Activated gamma-delta T cell treated with anti-CD3 and anti-CD28 coated beads, Interleukin-2, amount 50 U/mL, for 16 hours (primary cell): ENCODE data around the gene TES.
A peak's percentile ranks its signal among the peaks of the same experiment; 100 is the strongest.

Source experiments
- DNase-seq: peaks from one replicate; pipeline ENCODE4 v3.0.0-alpha.2; 2020; ENCODE audit warnings: low read depth

The TES gene

DNA sequence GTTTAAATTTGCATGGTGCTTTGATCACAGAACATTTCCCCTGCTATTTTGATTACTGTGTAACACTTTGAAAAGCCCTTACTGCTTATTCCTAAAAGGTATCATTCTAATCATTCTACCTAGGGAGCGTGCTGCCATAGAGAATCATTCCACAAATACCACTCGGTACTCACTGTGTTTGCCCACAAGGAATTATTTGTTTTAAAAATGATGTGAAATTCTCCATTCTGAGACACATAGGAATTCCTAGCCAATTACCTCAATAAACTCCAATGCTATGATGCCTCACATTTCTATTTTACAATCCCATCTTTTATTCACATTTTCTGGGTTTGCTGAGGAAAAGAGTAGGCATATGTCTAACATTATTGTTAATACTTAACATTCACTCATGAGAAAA, 16.2 kb upstream of the TES start:
- no peak for DNase-seq

DNA sequence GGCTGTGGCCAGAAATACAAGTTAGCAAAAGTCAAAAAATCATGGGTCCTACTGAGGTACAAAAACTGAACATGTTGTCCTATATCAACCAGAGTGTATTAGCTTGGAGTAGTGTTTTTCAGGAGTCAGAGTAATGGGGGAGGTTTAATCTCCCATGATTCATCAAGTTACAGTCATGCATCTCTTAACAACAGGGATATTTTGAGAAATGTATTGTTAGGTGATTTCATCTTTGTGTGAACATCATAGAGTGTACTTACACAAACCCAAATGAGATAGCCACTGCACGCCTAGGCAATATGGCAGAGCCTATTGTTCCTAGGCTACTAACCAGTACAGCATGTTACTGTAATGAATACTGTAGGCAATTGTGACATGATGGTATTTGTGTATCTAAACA, 14.9 kb upstream of the TES start:
- no peak for DNase-seq

DNA sequence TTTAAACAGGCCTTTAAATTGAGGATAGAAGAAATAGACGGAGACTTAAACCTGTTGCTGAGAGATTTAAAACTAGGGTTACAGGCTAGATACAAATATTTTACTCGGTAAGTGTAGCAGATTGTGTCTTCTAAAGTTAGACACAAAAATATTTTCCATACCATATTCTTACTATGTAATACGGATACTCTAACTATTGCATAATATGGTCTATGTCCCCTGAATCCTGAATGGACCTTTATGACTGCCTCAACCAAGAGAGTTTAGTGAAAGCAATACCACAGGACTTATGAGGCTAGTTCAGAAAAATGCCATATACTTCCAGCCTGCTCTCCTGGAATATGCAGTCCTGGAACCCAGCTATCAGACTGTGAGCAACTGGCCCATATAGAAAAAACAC, 13.4 kb upstream of the TES start:
- no peak for DNase-seq

DNA sequence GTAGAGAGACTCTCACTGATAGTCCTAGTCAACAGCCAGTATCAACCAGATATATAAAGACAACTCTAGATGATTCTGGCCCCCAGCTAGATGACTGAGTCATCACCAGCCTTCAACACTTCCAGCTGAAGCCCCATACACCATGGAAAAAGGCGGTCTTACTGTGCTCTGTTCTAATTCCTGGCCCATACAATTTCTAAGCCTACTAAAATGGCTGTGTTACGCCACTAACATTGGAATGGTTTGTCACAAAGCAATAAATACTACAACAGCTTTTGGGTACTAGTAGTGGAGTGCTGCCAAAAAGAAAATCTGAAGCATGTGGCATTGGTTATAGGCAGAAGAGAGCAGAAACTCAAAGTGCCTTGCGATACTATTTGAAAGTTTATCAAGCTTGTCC, 13.0 kb upstream of the TES start:
- no peak for DNase-seq

DNA sequence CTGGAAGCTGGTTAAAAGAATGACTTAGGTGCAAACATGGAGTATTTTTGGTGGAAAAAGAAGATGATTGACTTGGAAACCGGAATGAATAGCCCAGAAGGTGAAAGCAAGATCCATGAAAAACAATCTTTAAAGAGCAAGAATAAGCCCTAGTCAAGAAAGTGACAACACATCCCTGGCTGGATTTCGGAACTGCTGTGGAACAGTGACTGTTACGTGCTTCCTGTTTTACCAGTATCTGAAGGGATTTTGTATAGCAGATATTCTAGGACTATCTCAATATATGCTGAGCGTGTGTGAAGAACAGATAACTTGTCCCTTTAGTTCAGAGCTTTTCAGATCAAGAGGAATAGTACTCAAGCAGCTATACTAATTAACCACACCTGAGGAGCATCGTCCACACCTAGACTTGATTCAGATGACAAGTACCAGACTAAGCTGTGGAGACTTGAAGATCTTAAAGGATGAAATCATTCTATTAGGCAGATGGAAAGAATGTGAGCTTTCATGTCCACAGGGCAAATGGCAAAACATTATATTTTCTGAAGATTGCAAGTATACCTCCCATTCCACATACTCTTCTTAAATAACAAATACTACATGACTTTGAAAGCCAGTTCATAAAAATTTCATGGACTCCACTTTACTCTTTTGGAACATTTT, 11.5 kb upstream of the TES start:
- DNase-seq: no peak

- DNase-seq: no peak
Observed at GRCh38 chr7:116200963-116201362, 9.4 kb upstream of the TES start.

- no peak for DNase-seq
Observed at GRCh38 chr7:116206141-116206540, 4.2 kb upstream of the TES start.

GRCh38 chr7:116208919-116209318, 1.4 kb upstream of the TES start:
- no peak for DNase-seq

- no peak for DNase-seq
Observed at GRCh38 chr7:116209561-116210070, 723 bp upstream of the TES start.

- DNase-seq: peak; percentile 57
Observed at GRCh38 chr7:116211006-116211912, 920 bp downstream of the TES start.

- no peak for DNase-seq
Observed at GRCh38 chr7:116211913-116212596, 1.7 kb downstream of the TES start.

DNA sequence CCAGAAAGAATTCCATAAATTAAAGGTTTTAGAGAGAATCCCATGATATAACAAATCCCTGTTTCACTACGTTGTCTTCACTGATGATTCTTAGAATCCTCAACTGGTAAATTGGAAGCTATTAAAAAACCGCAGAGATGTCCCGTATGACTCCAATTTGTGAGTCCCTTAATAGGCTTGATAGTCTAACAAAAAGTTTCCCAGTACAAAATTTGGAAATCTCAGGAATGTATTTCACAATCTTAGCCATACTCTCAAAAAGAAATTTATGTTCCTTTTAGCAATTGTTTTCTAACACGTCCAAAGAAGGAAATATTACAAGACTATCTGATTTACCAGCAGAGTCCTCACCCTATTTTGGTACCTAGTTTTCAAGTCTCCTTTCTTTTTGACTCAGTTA, 2.5 kb downstream of the TES start:
- no peak for DNase-seq

- no peak for DNase-seq
Observed at GRCh38 chr7:116213361-116214130, 3.2 kb downstream of the TES start.

- no peak for DNase-seq
Observed at GRCh38 chr7:116214921-116215320, 4.6 kb downstream of the TES start.

DNA sequence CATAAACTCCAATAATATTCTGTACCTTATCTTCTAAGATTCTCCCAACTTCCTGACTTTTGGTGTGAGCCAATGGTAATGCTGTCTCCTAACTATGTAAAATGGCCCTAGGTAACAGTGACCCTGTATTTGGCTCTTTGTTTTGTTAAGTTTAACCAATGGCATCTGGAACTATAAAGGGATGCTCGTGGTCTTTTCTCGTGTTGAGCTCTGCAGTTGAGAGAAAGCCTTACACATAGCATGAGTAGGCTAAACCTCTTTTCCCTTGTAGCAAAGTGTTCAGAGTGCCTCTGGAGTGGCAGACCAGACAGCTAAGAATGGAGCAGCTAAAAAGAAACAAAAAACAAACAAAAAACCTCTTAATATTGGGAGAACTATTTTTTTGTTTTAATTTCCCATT, 5.2 kb downstream of the TES start:
- DNase-seq: no peak

DNA sequence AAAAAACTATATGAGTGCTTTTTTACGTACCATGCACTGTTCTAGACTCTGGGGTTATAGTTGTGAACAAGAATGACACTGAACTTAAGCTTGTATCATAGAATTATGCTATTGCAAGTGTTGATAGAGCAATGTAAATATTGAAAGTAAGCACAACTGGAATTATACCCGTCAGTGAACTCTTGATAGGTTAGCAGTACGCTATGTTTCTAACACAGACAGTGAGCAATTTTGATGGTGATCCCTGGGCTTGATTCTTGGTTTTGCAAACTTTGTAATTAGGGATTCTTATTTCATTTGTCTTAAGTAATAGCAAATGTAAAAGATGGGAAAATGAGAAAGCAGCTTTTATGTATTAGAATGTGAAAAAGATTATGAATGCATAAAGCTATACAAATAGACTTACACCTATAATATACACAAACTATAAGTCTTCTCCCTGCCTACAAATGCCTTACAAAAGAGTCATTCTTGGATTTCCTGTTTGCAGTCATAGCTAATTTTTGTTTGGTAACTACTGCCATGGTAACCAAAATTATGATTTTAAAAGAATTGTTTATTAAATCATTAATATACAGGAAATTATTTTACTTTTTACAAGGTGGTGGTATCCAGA, 6.7 kb downstream of the TES start:
- DNase-seq: no peak

- no peak for DNase-seq
Observed at GRCh38 chr7:116218051-116218645, 7.8 kb downstream of the TES start.

DNA sequence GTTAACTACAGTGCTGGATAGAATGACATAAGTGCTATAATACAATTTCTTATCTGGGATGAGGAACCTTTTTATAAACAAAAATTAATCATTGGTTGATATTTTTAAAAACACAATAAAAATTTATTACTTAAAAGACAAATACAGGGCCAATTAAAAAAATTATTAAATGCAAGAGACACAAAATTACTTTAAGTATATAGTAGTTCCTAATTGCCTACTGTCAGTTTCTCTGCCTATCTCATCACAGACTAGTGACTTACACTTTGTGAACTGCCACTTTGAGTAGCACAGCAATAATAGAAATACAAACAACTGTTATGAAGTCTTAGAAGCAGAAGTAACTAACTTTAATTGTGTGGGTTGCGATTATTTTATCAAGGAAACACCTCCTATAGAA, 8.4 kb downstream of the TES start:
- no peak for DNase-seq

- no peak for DNase-seq
Observed at GRCh38 chr7:116219288-116219687, 8.9 kb downstream of the TES start.

DNA sequence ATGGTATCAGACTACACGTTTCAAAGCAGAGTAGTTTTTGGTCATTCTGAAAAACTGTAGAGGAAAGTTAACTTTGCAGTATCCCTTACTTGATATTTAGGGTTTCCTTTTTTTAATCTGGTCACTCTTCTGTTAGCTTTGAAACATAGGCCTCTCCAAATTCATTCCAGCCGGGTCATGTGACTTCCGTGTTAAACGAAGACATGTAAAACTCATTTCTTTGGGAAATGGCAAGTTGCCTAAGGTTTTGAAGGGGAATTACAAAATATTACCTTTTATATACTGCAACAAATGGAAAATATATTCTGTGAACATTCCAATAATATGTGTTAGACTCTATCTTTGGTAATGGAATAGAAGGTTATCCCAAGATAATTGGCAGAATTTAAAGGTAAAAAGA, 9.5 kb downstream of the TES start:
- DNase-seq: no peak

DNA sequence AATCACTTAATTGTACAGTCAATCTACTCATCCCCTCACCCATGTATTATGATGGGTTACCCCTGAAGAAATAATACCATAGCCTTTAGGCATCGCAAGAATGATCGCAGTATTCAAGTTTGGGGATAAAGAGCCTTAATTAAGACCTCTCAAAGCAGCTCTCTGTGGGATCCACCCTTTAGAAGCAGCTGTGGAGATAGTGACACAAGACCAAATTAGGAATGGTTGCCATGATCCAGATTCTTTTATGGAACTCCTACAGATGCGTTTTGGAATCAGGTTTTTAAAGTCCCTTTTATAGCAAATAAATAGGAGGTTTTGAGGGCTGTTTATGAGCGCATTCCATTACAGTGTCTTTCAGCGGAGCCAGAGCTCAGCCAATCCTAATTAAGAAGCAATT, 12.2 kb downstream of the TES start:
- no peak for DNase-seq
